Measurements from ENCODE around the gene RSPRY1. TPM values are rescaled to one million over a fixed set of nuclear protein-coding genes. Genes with fewer than 3 reads are reported as not detected.
A peak's percentile ranks its signal among the peaks of the same experiment; 100 is the strongest.

Gene RSPRY1
- total RNA-seq, 2 experiments from 2014 or later, result 30.9 to 35.8 TPM

GRCh38 chr16:57233944-57234706 is 48.0 kb downstream of the RSPRY1 start:
- CTCF ChIA-PET, result no interaction called here
- Mint-ChIP-seq H3K36me3 (ENCODE audit: low read depth) (peaks cover 65% of the 10 kb centered on the region), H3K4me1 (ENCODE audit: low read depth) (peaks cover 8% of the 10 kb centered on the region), H3K9me3 (ENCODE audit: insufficient read depth) (no peaks in the 10 kb centered on the region), H3K27ac (no peak overlapping the region), H3K27me3 (ENCODE audit: low read depth) (no peaks in the 10 kb centered on the region), H3K4me3 (no peak overlapping the region)
- POLR2A ChIA-PET, result no interaction called here
- ATAC-seq (no peak), DNase-seq (no peak)

- ATAC-seq, result no peak
- no peak overlapping the region for H3K27ac Mint-ChIP-seq
- no peaks in the 10 kb centered on the region for H3K27me3 Mint-ChIP-seq (ENCODE audit: low read depth)
- H3K4me1 Mint-ChIP-seq (ENCODE audit: low read depth), result peaks cover 8% of the 10 kb centered on the region
- POLR2A ChIA-PET, result interaction anchor here (0.6 kb wide), 1 partner anchor 331 kb away, joined by 3 read pairs; no protein-coding TSS in a partner anchor
- H3K36me3 Mint-ChIP-seq (ENCODE audit: low read depth), result peaks cover 69% of the 10 kb centered on the region
- DNase-seq, result no peak
- H3K4me3 Mint-ChIP-seq, result no peak overlapping the region
- H3K9me3 Mint-ChIP-seq (ENCODE audit: insufficient read depth), result no peaks in the 10 kb centered on the region
- CTCF ChIA-PET, result no interaction called here
Observed at GRCh38 chr16:57234707-57235092, 48.6 kb downstream of the RSPRY1 start.

- POLR2A ChIA-PET, result interaction anchor here (0.6 to 0.7 kb wide), 2 partner anchors 81 to 330 kb away, joined by 3 read pairs; no protein-coding TSS in a partner anchor
- DNase-seq (no peak), ATAC-seq (no peak)
- H3K9me3 Mint-ChIP-seq (ENCODE audit: insufficient read depth), result no peaks in the 10 kb centered on the region
- CTCF ChIA-PET, result interaction anchor here (1.3 kb wide), 1 partner anchor 65 kb away, joined by 3 read pairs; no protein-coding TSS in a partner anchor
- H3K36me3 Mint-ChIP-seq (ENCODE audit: low read depth), result peaks cover 69% of the 10 kb centered on the region
- H3K4me3 Mint-ChIP-seq, result no peak overlapping the region
- no peak overlapping the region for H3K27ac Mint-ChIP-seq
- no peaks in the 10 kb centered on the region for H3K27me3 Mint-ChIP-seq (ENCODE audit: low read depth)
- peaks cover 8% of the 10 kb centered on the region for H3K4me1 Mint-ChIP-seq (ENCODE audit: low read depth)
Observed at GRCh38 chr16:57235128-57236021, 49.2 kb downstream of the RSPRY1 start.

- H3K27me3 Mint-ChIP-seq (ENCODE audit: low read depth), result no peaks in the 10 kb centered on the region
- DNase-seq, result no peak
- H3K4me1 Mint-ChIP-seq (ENCODE audit: low read depth), result peaks cover 8% of the 10 kb centered on the region
- no peaks in the 10 kb centered on the region for H3K9me3 Mint-ChIP-seq (ENCODE audit: insufficient read depth)
- ATAC-seq, result no peak
- H3K36me3 Mint-ChIP-seq (ENCODE audit: low read depth), result peaks cover 65% of the 10 kb centered on the region
- CTCF ChIA-PET, result interaction anchor here (1.3 kb wide), 1 partner anchor 64 kb away, joined by 3 read pairs; no protein-coding TSS in a partner anchor
- H3K4me3 Mint-ChIP-seq, result no peak overlapping the region
- no peak overlapping the region for H3K27ac Mint-ChIP-seq
- POLR2A ChIA-PET, result no interaction called here
Observed at GRCh38 chr16:57236022-57236350, 49.9 kb downstream of the RSPRY1 start.

- H3K9me3 Mint-ChIP-seq (ENCODE audit: insufficient read depth), result no peaks in the 10 kb centered on the region
- no peak for DNase-seq
- no peak for ATAC-seq
- CTCF ChIA-PET, result no interaction called here
- H3K27me3 Mint-ChIP-seq (ENCODE audit: low read depth), result no peaks in the 10 kb centered on the region
- H3K4me1 Mint-ChIP-seq (ENCODE audit: low read depth), result peaks cover 8% of the 10 kb centered on the region
- POLR2A ChIA-PET, result no interaction called here
- H3K36me3 Mint-ChIP-seq (ENCODE audit: low read depth), result peaks cover 52% of the 10 kb centered on the region
- H3K27ac Mint-ChIP-seq, result no peak overlapping the region
- H3K4me3 Mint-ChIP-seq, result no peak overlapping the region
Observed at GRCh38 chr16:57238682-57239081, 52.6 kb downstream of the RSPRY1 start.

- DNase-seq, result no peak
- Mint-ChIP-seq H3K27ac (no peak overlapping the region), H3K27me3 (ENCODE audit: low read depth) (no peaks in the 10 kb centered on the region), H3K4me1 (ENCODE audit: low read depth) (peaks cover 11% of the 10 kb centered on the region), H3K9me3 (ENCODE audit: insufficient read depth) (no peaks in the 10 kb centered on the region), H3K4me3 (no peak overlapping the region), H3K36me3 (ENCODE audit: low read depth) (peaks cover 48% of the 10 kb centered on the region)
- ChIA-PET CTCF (no interaction called here), POLR2A (no interaction called here)
- no peak for ATAC-seq
Observed at GRCh38 chr16:57239107-57239506, 53.0 kb downstream of the RSPRY1 start.

GRCh38 chr16:57240851-57241250 is 54.7 kb downstream of the RSPRY1 start:
- DNase-seq (no peak), ATAC-seq (no peak)
- CTCF ChIA-PET, result interaction anchor here (1.2 kb wide), 1 partner anchor 59 kb away, joined by 4 read pairs; no protein-coding TSS in a partner anchor
- Mint-ChIP-seq H3K27me3 (ENCODE audit: low read depth) (no peaks in the 10 kb centered on the region), H3K4me1 (ENCODE audit: low read depth) (peaks cover 19% of the 10 kb centered on the region), H3K4me3 (no peak overlapping the region), H3K36me3 (ENCODE audit: low read depth) (peaks cover 34% of the 10 kb centered on the region), H3K9me3 (ENCODE audit: insufficient read depth) (no peaks in the 10 kb centered on the region), H3K27ac (no peak overlapping the region)
- POLR2A ChIA-PET, result no interaction called here

- ChIA-PET CTCF (no interaction called here), POLR2A (no interaction called here)
- ATAC-seq (no peak), DNase-seq (no peak)
- peaks cover 18% of the 10 kb centered on the region for H3K4me1 Mint-ChIP-seq (ENCODE audit: low read depth)
- no peaks in the 10 kb centered on the region for H3K9me3 Mint-ChIP-seq (ENCODE audit: insufficient read depth)
- no peaks in the 10 kb centered on the region for H3K27me3 Mint-ChIP-seq (ENCODE audit: low read depth)
- H3K36me3 Mint-ChIP-seq (ENCODE audit: low read depth), result peaks cover 33% of the 10 kb centered on the region
- no peak overlapping the region for H3K4me3 Mint-ChIP-seq
- H3K27ac Mint-ChIP-seq, result no peak overlapping the region
Observed at GRCh38 chr16:57242650-57243049, 56.5 kb downstream of the RSPRY1 start.

- no peak for ATAC-seq
- H3K36me3 Mint-ChIP-seq (ENCODE audit: low read depth), result peaks cover 29% of the 10 kb centered on the region
- H3K27me3 Mint-ChIP-seq (ENCODE audit: low read depth), result no peaks in the 10 kb centered on the region
- DNase-seq, result no peak
- ChIA-PET CTCF (interaction anchor here (0.9 to 1.0 kb wide), 2 partner anchors 58 to 172 kb away, joined by 3 read pairs; partner anchors contain the start of genes PSME3IP1 and RSPRY1), POLR2A (interaction anchor here (1.4 kb wide), 1 partner anchor 12 kb away, joined by 7 read pairs; no protein-coding TSS in a partner anchor)
- peak overlapping the region; percentile 93 for H3K27ac Mint-ChIP-seq
- H3K4me3 Mint-ChIP-seq, result peak overlapping the region; percentile 87
- peaks cover 18% of the 10 kb centered on the region for H3K4me1 Mint-ChIP-seq (ENCODE audit: low read depth)
- no peaks in the 10 kb centered on the region for H3K9me3 Mint-ChIP-seq (ENCODE audit: insufficient read depth)
Observed at GRCh38 chr16:57244463-57244766, 58.3 kb downstream of the RSPRY1 start.

- peak; percentile 98 for DNase-seq
- ChIA-PET POLR2A (interaction anchor here (0.6 to 1.4 kb wide), 5 partner anchors 12 to 203 kb away, joined by 3 to 7 read pairs (median 3); partner anchors contain the start of genes CIAPIN1 and COQ9), CTCF (interaction anchor here (1.0 to 1.4 kb wide), 4 partner anchors 22 to 55 kb away, joined by 3 to 8 read pairs (median 4); no protein-coding TSS in a partner anchor)
- peak within 1 kb of the TSS; percentile 93 for H3K27ac Mint-ChIP-seq
- H3K9me3 Mint-ChIP-seq (ENCODE audit: insufficient read depth), result no peaks in the 10 kb centered on the region
- peaks cover 30% of the 10 kb centered on the region for H3K36me3 Mint-ChIP-seq (ENCODE audit: low read depth)
- ATAC-seq, result peak; percentile 98
- H3K27me3 Mint-ChIP-seq (ENCODE audit: low read depth), result no peaks in the 10 kb centered on the region
- peaks cover 18% of the 10 kb centered on the region for H3K4me1 Mint-ChIP-seq (ENCODE audit: low read depth)
- H3K4me3 Mint-ChIP-seq, result peak within 1 kb of the TSS; percentile 87
Observed at GRCh38 chr16:57244767-57245471, 58.8 kb downstream of the RSPRY1 start, which contains the start of gene ARL2BP. Gene ARL2BP, plus strand, starts transcription at chr16:57245259. Its CDS starts 109 bp downstream, at chr16:57245368.

GRCh38 chr16:57245472-57246113 is 59.5 kb downstream of the RSPRY1 start:
- POLR2A ChIA-PET, result interaction anchor here (0.6 to 1.4 kb wide), 6 partner anchors 11 to 202 kb away, joined by 3 to 7 read pairs (median 3); partner anchors contain the start of genes CIAPIN1 and COQ9
- H3K27ac Mint-ChIP-seq, result peak overlapping the region; percentile 39
- no peaks in the 10 kb centered on the region for H3K27me3 Mint-ChIP-seq (ENCODE audit: low read depth)
- DNase-seq, result peak; percentile 47
- H3K9me3 Mint-ChIP-seq (ENCODE audit: insufficient read depth), result no peaks in the 10 kb centered on the region
- H3K36me3 Mint-ChIP-seq (ENCODE audit: low read depth), result peaks cover 33% of the 10 kb centered on the region
- ATAC-seq, result peak; percentile 30
- CTCF ChIA-PET, result interaction anchor here (0.8 to 1.4 kb wide), 6 partner anchors 11 to 201 kb away, joined by 3 to 8 read pairs (median 3); partner anchors contain the start of genes CIAPIN1 and COQ9
- H3K4me3 Mint-ChIP-seq, result peak overlapping the region; percentile 87
- H3K4me1 Mint-ChIP-seq (ENCODE audit: low read depth), result peaks cover 18% of the 10 kb centered on the region
